Mucosa of rectum (tissue), 2 donors: ENCODE results near the gene ZNF528.
A peak's percentile ranks its signal among the peaks of the same experiment; 100 is the strongest.

ENCODE experiments used
- H3K27ac ChIP-seq, 2 donors: one replicate each; pipeline ENCODE4 v1.7.0; 2013; ENCODE audit warnings: inconsistent platforms in 2 of 2, low read depth in 2 of 2, low read length in 2 of 2
- H3K27me3 ChIP-seq, 2 donors: one replicate each; pipeline ENCODE4 v1.7.0; 2013; ENCODE audit warnings: low read length in 2 of 2; ENCODE audit not compliant: control insufficient read depth in 2 of 2, insufficient read depth in 2 of 2
- H3K36me3 ChIP-seq, 2 donors: one replicate each; pipeline ENCODE4 v1.7.0; 2013; ENCODE audit warnings: low read length in 2 of 2; ENCODE audit not compliant: control insufficient read depth in 2 of 2, insufficient read depth in 2 of 2
- H3K4me1 ChIP-seq, 2 donors: one replicate each; pipeline ENCODE4 v1.7.0; 2013; ENCODE audit warnings: low read length in 2 of 2, mild to moderate bottlenecking in 1 of 2; ENCODE audit not compliant: control insufficient read depth in 2 of 2, insufficient read depth in 2 of 2
- H3K4me3 ChIP-seq, 2 donors: one replicate each; pipeline ENCODE4 v1.7.0; 2013; ENCODE audit warnings: low read length in 2 of 2
- H3K9ac ChIP-seq, 2 donors: one replicate each; pipeline ENCODE4 v1.7.0; 2013; ENCODE audit warnings: low read length in 2 of 2, low read depth in 1 of 2, mild to moderate bottlenecking in 1 of 2
- H3K9me3 ChIP-seq, 2 donors: one replicate each; pipeline ENCODE4 v1.7.0; 2013; ENCODE audit warnings: low read length in 2 of 2; ENCODE audit not compliant: control insufficient read depth in 2 of 2
- donor health status: healthy.
- donor health status: Normal muscosa, but diverticular disease.

The ZNF528 gene

DNA sequence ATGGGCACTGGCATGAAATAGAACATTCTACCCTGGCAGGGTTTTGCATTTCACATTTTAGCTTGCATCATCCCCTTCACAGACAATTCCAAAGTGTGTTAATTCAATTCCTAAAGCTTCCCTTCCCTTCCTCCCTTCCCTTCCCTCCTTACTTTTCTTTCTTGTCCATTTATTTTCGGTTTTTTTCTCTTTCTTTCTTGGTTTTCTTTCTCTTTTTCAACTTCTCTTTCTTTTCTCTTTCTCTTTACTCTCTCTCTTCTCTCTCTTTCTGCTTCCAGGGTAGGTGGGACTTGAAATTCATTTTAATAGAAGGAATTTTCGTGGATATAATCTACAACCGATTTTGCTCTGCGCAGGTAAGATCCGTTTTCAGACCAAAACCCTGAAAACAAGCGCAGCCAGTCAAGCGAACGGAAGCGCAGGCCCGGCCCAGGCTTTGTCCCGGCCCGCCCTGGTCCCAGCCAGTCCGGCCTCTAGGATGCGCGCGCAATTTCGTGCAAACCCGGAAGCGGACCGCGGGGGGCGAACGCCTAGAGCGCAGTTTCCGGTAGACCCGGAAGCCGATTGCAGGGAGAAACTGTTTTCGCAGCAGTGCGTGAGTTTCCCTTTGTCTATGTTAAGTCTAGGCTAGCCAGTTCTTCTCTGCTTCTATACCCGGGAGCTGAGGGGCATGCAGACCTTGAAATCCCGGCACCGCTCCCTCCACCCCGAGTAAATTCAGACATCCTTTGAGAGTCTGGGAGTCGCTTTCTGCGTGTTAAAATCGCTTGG, at the start of gene ZNF528:
Gene ZNF528 (plus strand): TSS at position 540 of the 771 bp plus-strand sequence. CDS start 4,165 bp downstream, outside the sequence.
- Histone ChIP-seq H3K4me3 (peak within 1 kb of the TSS; percentile 72 to 96), H3K27me3 (no peaks in the 10 kb centered on the region), H3K27ac (peak within 1 kb of the TSS; percentile 44 to 70), H3K36me3 (peaks cover 13 to 24% of the 10 kb centered on the region in 2 donors), H3K9ac (peak within 1 kb of the TSS; percentile 68 to 76), H3K9me3 (peaks cover 5 to 15% of the 10 kb centered on the region in 2 donors), H3K4me1 (no peaks in the 10 kb centered on the region)

DNA sequence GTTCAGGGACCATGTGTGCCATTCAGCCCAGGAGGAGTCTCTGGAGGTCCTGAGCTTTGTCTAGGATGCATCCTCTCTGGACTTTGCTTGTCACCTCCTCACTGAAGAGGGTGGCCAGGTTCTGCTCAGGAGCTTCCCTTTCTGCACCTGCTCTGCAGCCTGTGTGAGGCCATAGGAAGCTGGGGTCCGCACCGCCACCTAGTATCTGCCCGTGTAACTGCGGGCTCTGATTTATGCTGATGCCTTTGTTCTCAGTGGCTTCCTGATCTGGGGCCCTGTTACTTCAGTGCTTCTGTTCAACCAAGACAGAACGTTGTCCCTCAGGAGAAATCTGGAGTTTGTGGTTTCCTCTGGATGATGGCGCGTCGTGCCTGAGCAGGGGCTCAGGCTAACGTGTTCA, 46.1 kb upstream of the ZNF528 start:
- Histone ChIP-seq H3K4me1 (no peaks in the 10 kb centered on the region), H3K27ac (no peak overlapping the region), H3K9ac (no peak overlapping the region), H3K9me3 (peaks cover 7 to 16% of the 10 kb centered on the region in 2 donors), H3K4me3 (no peak overlapping the region), H3K27me3 (no peaks in the 10 kb centered on the region), H3K36me3 (peaks cover 12 to 26% of the 10 kb centered on the region in 2 donors)

DNA sequence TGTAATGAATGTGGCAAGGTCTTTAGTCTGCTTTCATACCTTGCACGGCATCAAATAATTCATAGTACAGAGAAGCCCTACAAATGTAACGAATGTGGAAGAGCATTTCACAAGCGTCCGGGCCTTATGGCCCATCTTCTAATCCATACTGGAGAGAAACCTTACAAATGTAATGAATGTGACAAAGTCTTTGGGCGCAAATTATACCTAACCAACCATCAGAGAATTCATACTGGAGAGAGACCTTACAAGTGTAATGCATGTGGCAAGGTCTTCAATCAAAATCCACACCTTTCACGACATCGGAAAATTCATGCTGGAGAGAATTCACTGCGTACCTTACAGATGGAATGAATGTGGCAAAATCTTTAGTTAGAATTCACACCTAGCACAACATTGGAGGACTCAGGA, 31.2 kb upstream of the ZNF528 start:
- Histone ChIP-seq H3K27ac (no peak overlapping the region), H3K9ac (no peak overlapping the region), H3K27me3 (no peaks in the 10 kb centered on the region), H3K9me3 (peaks cover 14 to 26% of the 10 kb centered on the region in 2 donors), H3K4me1 (no peaks in the 10 kb centered on the region), H3K36me3 (peaks cover 5 to 7% of the 10 kb centered on the region in 2 donors), H3K4me3 (no peak overlapping the region)

DNA sequence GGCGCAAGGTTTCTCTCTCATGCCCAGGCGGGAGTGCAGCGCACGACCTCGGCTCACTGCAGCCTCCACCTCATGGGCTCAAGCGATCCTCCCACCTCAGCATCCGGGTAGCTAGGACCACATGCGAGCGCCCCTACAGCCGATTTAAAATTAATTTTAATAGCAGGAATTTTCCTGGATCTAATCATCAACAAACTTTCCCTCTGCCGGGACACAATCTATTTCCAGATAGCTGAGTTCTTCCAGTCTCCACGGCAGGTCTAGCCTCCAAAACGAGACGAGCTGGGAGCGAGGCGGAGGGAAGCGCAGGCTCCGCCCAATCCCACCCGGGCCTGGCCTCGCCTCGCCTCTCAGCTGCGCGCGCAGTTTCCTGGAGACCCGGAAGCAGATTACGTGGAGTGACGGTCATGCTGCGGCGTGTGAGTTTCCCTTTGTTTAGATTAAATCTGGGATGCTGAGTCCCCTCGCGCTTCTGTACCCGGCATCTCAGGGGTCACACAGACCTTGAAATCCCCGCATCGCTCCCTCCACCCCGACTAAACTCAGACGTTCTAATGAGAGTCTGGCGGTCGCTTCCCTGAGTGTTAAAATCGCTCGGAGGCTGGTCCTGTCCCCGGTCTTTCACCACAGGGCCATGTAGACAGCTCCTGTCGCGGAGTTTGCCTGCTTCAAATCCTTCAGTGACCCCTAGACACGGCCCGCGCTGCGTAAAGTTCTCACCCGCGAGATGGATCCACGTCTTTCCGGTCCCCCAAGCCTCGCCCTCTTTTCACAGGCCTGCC, 27.9 kb upstream of the ZNF528 start, which contains the start of gene ZNF880:
Gene ZNF880 (plus strand): TSS at position 365 of the 782 bp plus-strand sequence. CDS start 43 bp downstream, at position 408.
- Histone ChIP-seq H3K4me3 (peak within 1 kb of the TSS; percentile 92 to 96), H3K36me3 (peaks cover 16 to 20% of the 10 kb centered on the region in 2 donors), H3K9me3 (peaks cover 19% of the 10 kb centered on the region in 2 donors), H3K27ac (peak within 1 kb of the TSS; percentile 90 to 93), H3K9ac (peak within 1 kb of the TSS; percentile 80 to 90), H3K4me1 (no peaks in the 10 kb centered on the region), H3K27me3 (no peaks in the 10 kb centered on the region)

DNA sequence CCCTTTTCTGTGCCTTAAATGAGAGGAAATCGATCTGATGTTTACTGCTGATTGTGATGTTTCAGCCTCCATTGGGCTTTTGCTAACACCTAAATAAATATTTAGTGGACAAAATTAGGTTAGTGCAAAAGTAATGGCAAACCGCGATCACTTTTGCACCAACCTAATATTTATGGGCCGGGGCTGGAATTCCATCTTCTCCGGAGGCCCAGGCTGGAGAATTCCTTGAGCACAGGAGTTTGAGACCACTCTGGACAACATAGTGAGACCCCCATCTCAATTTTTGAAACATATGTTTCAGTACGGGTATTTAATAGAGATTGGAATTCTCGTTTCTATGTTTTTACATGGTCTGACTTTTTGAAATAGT, 27.3 kb upstream of the ZNF528 start:
- Histone ChIP-seq H3K27me3 (no peaks in the 10 kb centered on the region), H3K9ac (peak overlapping the region; percentile 80 to 90), H3K9me3 (peaks cover 15 to 21% of the 10 kb centered on the region in 2 donors), H3K27ac (peak overlapping the region; percentile 90 to 93), H3K4me3 (peak overlapping the region; percentile 92 to 96), H3K36me3 (peaks cover 17 to 21% of the 10 kb centered on the region in 2 donors), H3K4me1 (no peaks in the 10 kb centered on the region)

DNA sequence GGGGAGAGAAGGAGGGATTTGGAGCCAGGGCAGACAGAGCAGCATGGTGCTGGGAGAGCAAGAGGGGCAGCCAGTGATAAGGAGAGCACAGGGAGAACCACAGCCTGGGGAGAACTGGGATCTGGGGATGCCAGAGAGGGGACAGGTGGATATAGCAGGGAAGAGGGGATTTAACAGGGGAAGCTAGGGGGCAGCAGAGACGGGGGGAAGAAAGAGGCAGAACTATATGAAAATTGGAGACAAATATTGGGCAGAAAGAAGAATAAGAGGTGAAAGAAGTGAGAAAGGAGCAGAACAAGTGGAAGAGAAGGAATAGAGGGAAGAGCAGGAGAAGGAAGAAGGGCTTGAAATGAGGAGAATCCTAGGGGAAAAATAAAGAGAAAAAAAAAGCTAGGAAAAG, 6.5 kb upstream of the ZNF528 start:
- Histone ChIP-seq H3K9ac (no peak overlapping the region), H3K27ac (no peak overlapping the region), H3K27me3 (no peaks in the 10 kb centered on the region), H3K9me3 (peaks cover 19 to 26% of the 10 kb centered on the region in 2 donors), H3K4me3 (no peak overlapping the region), H3K4me1 (no peaks in the 10 kb centered on the region), H3K36me3 (peaks cover 4 to 5% of the 10 kb centered on the region in 2 donors)

DNA sequence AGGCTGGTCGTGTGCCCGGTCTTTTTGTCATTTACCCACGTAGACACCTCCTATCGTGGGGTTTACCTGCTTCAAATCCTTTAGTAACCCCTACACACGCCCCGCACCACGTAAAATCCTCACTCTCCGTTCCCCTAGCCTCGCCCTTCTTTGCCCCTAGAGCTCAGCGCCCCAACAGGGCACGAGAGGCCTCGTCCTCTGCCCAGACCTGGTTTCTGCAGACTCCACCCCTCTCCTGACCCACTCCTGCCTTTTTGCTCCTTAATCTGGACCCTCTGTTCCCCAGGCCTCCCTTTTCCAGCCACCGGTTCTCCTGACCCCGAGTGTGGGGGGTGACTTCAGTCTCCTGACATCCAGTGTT, 412 bp downstream of the ZNF528 start:
- Histone ChIP-seq H3K36me3 (peaks cover 14 to 30% of the 10 kb centered on the region in 2 donors), H3K4me3 (peak overlapping the region; percentile 72 to 96), H3K27ac (peak overlapping the region in 1 of 2 donors; percentile 70), H3K4me1 (no peaks in the 10 kb centered on the region), H3K9ac (peak overlapping the region; percentile 68 to 76), H3K27me3 (no peaks in the 10 kb centered on the region), H3K9me3 (peaks cover 7 to 15% of the 10 kb centered on the region in 2 donors)

DNA sequence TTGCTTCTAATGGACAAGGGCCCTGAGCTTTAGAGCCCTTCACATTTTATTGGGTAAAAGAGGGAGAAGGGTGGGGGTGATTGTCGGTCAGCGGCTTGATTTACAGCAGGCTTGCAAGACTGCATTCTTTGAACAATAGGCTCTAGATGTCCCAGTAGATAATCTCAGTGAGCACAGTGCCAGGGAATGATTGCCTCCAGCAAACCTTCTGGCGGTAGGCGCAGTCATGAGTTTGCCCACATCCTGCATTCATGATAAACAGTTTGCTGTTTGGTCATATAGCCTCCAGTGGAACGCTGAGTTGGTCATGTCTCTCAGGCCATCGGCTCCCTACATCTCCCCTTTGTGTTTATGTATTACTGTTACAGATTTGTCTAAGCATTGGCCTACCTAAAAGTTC, 12.6 kb downstream of the ZNF528 start:
- peaks cover 34 to 42% of the 10 kb centered on the region in 2 donors for H3K9me3 ChIP-seq
- peaks cover 28 to 58% of the 10 kb centered on the region in 2 donors for H3K36me3 ChIP-seq
- H3K4me3 ChIP-seq = no peak overlapping the region
- no peak overlapping the region for H3K9ac ChIP-seq
- no peaks in the 10 kb centered on the region for H3K27me3 ChIP-seq
- H3K4me1 ChIP-seq = no peaks in the 10 kb centered on the region
- no peak overlapping the region for H3K27ac ChIP-seq

DNA sequence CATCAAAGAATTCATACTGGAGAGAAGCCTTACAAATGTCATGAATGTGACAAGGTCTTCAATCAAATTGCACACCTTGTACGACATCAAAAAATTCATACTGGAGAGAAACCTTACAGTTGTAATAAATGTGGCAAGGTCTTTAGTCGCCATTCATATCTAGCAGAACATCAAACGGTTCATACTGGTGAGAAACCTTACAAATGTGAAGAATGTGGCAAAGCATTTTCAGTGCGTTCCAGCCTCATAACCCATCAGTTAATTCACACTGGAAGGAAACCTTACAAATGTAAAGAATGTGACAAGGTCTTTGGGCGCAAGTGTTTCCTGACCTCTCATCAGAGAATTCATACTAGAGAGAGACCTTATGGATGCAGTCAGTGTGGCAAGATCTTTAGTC, 18.1 kb downstream of the ZNF528 start:
- peaks cover 43 to 47% of the 10 kb centered on the region in 2 donors for H3K9me3 ChIP-seq
- H3K27ac ChIP-seq = no peak overlapping the region
- H3K36me3 ChIP-seq = peaks cover 2 to 10% of the 10 kb centered on the region in 2 donors

DNA sequence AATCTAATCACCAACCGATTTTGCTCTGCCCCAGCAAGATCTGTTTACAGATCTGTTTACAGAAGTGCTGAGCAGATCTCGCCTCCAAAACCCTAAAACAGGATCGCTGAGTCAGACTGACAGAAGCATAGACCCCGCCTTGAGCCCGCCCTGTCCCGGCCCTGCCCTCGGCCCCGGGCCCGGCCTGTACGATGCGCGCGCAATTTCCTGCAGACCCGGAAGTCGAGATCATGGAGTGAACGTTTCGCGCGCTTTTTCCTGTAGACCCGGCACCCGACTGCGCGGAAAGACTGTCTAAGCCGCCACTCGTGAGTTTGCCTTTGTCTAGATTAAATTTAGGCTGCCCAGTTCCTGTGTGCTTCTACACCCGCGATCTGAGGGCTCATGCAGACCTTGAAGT, 31.3 kb downstream of the ZNF528 start, which contains the start of gene ZNF534:
Gene ZNF534 (plus strand): TSS at position 212 of the 400 bp plus-strand sequence. CDS start 2,327 bp downstream, outside the sequence.
- H3K27me3 ChIP-seq = no peaks in the 10 kb centered on the region
- peaks cover 12 to 13% of the 10 kb centered on the region in 2 donors for H3K9me3 ChIP-seq
- no peaks in the 10 kb centered on the region for H3K36me3 ChIP-seq
- H3K4me1 ChIP-seq = no peaks in the 10 kb centered on the region
- H3K27ac ChIP-seq = no peak within 1 kb of the TSS
- no peak within 1 kb of the TSS for H3K4me3 ChIP-seq
- no peak within 1 kb of the TSS for H3K9ac ChIP-seq

More for the DNA sequence above, 18.1 kb downstream of the ZNF528 start:
- no peaks in the 10 kb centered on the region for H3K27me3 ChIP-seq
- H3K4me3 ChIP-seq = no peak overlapping the region
- no peaks in the 10 kb centered on the region for H3K4me1 ChIP-seq
- no peak overlapping the region for H3K9ac ChIP-seq
